ENCODE measurements around the gene ABCC1.

GRCh38 chr16:15947983-15948509, 1.4 kb upstream of the ABCC1 start:
- TF ChIP-seq, protein P1, sequence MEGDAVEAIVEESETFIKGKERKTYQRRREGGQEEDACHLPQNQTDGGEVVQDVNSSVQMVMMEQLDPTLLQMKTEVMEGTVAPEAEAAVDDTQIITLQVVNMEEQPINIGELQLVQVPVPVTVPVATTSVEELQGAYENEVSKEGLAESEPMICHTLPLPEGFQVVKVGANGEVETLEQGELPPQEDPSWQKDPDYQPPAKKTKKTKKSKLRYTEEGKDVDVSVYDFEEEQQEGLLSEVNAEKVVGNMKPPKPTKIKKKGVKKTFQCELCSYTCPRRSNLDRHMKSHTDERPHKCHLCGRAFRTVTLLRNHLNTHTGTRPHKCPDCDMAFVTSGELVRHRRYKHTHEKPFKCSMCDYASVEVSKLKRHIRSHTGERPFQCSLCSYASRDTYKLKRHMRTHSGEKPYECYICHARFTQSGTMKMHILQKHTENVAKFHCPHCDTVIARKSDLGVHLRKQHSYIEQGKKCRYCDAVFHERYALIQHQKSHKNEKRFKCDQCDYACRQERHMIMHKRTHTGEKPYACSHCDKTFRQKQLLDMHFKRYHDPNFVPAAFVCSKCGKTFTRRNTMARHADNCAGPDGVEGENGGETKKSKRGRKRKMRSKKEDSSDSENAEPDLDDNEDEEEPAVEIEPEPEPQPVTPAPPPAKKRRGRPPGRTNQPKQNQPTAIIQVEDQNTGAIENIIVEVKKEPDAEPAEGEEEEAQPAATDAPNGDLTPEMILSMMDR (IDR thresholded peaks at IDR 0.05), result no peak
- TF ChIP-seq ATF3 (CRISPR knock-in tag; conservative IDR thresholded peaks at IDR 0.05) (no peak), ETV6 (CRISPR knock-in tag; IDR thresholded peaks at IDR 0.05) (no peak), CBFB (CRISPR knock-in tag; IDR thresholded peaks at IDR 0.05; ENCODE audit: low read depth) (no peak)

All from WTC11 (cell line).